ENCODE results near the gene MTO1. TPM values are rescaled to one million over a fixed set of nuclear protein-coding genes. Genes with fewer than 3 reads are reported as not detected.

MTO1 gene
- total and polyA plus RNA-seq, 2 of the 4 experiments (the other 2 are of a cell fraction): 15.0 to 39.8 TPM

DNA sequence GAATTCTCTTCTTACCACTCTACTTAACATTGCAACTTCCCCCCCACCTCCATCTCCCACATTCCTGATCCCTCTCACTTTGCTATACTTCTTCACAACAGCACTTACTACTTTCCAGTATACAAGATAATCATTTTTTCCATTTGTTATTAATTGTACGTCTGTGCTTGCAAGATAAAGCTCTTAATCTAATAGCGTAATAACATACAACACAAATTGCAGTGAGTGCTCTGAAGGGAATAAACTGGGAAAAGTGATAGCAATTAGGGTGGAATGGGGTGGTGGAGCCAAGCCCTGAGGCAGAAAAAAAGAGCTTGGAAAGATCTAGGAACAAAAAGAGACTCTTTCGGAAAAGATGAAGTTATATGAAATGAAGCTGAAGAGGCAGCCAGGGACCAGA, 18.0 kb upstream of the MTO1 start:
- in situ Hi-C loops (cut with MboI; ENCODE audit: low sequenced_read_pairs) (no loop called here), dilution Hi-C loops (cut with HindIII; ENCODE audit: low sequenced_read_pairs, unreplicated experiment) (no loop called here), intact Hi-C loops (cut with micrococcal nuclease) (no loop called here)
- H4K91ac ChIP-seq (ENCODE audit: insufficient read depth, low read depth, low read length): no peak overlapping the region
- no peak overlapping the region for H2AK5ac ChIP-seq (ENCODE audit: low read depth, low read length)
- H3K4ac ChIP-seq (ENCODE audit: low read depth, low read length): no peak overlapping the region
- ChIA-PET CTCF (no interaction called here), POLR2A (ENCODE audit: unreplicated experiment) (no interaction called here)
- H3K9ac ChIP-seq (ENCODE audit: low read depth, low read length): no peak overlapping the region
- H3K9me1 ChIP-seq (ENCODE audit: insufficient read depth, low read length): peaks cover 4% of the 10 kb centered on the region; the same call in 1 of the 2 replicates
- DNase-seq (no peak), ATAC-seq (ENCODE audit: low read depth) (no peak)
- no peak overlapping the region for H2BK5ac ChIP-seq (ENCODE audit: low read depth, low read length, poor library complexity, severe bottlenecking)
- BruUV-seq (replicated peaks): no TSS peak
- H3K27ac ChIP-seq (ENCODE audit: insufficient read depth, low read length): no peak overlapping the region
- H3K4me3 ChIP-seq (ENCODE audit: insufficient read depth, low read depth, low read length): no peak overlapping the region
- H3K9me3 ChIP-seq (ENCODE audit: control insufficient read depth, insufficient read depth, low read length): no peaks in the 10 kb centered on the region
- H2BK15ac ChIP-seq (ENCODE audit: low read depth, low read length): no peak overlapping the region
- no peak overlapping the region for H2AFZ ChIP-seq (replicated peaks; ENCODE audit: low read length, poor library complexity)
- no peak overlapping the region for H4K5ac ChIP-seq (ENCODE audit: low read depth, low read length)
- H3K23ac ChIP-seq (ENCODE audit: low read depth, low read length): no peak overlapping the region
- H2BK20ac ChIP-seq (ENCODE audit: low read depth, low read length): no peak overlapping the region
- H3K4me2 ChIP-seq (ENCODE audit: low read depth, low read length): no peak overlapping the region
- peaks cover 8% of the 10 kb centered on the region for H3K36me3 ChIP-seq (ENCODE audit: control insufficient read depth, insufficient read depth, low read length)
- no peak overlapping the region for H3K56ac ChIP-seq (ENCODE audit: extremely low read depth, insufficient read depth, low read length)
- H3K27me3 ChIP-seq (ENCODE audit: control insufficient read depth, insufficient read depth, low read length): no peaks in the 10 kb centered on the region
- H3K14ac ChIP-seq (replicated peaks; ENCODE audit: low read depth, low read length): no peak overlapping the region
- no peak overlapping the region for H2BK120ac ChIP-seq (ENCODE audit: low read depth, low read length)
- H3K4me1 ChIP-seq (ENCODE audit: control insufficient read depth, insufficient read depth, low read length): no peaks in the 10 kb centered on the region
- H3K18ac ChIP-seq (ENCODE audit: low read depth, low read length): no peak overlapping the region
- no peak overlapping the region for H2AK9ac ChIP-seq (replicated peaks; ENCODE audit: low read depth, low read length, poor library complexity)
- no peaks in the 10 kb centered on the region for H4K20me1 ChIP-seq (ENCODE audit: insufficient read depth, low read length)
- no peak overlapping the region for H4K8ac ChIP-seq (ENCODE audit: low read depth in 2 of 2, low read length in 2 of 2)
- WGBS, 2 experiments (ENCODE audit: extremely low coverage in 2 of 2, insufficient read length in 1 of 2): 100% methylated on average over 1 of the region's 3 CpGs; no CpG with 5 or more reads in 1 of the 2 experiments
- peaks cover 8 to 21% of the 10 kb centered on the region in 2 experiments; a peak in 3 of 4 replicates for H3K79me1 ChIP-seq (ENCODE audit: low read depth in 1 of 2, low read length in 2 of 2)
- no peak for TF ChIP-seq CHD1 (IDR thresholded peaks at IDR 0.05; ENCODE audit: low read depth, low read length)
- TF ChIP-seq CEBPB (IDR thresholded peaks at IDR 0.05; ENCODE audit: low read depth, low read length): no peak
- TF ChIP-seq FOS (IDR thresholded peaks at IDR 0.05; ENCODE audit: low read depth, low read length): no peak
- TF ChIP-seq MAZ (IDR thresholded peaks at IDR 0.05; ENCODE audit: borderline replicate concordance, low read depth, low read length): no peak
- TF ChIP-seq MAFK (IDR thresholded peaks at IDR 0.05; ENCODE audit: low read depth, low read length): no peak
- no peak for TF ChIP-seq BHLHE40 (IDR thresholded peaks at IDR 0.05; ENCODE audit: low read depth, low read length)
- TF ChIP-seq RFX5 (IDR thresholded peaks at IDR 0.05; ENCODE audit: low read depth, low read length): no peak

All from IMR-90 (cell line).